Spinal cord (tissue), 10 donors: Measurements from ENCODE around the gene RNLS. TPM values are rescaled to one million over a fixed set of nuclear protein-coding genes. Genes with fewer than 3 reads are reported as not detected.

Source experiments
- DNase-seq, 6 donors: peaks; one replicate each; pipeline versions ENCODE4 v3.0.0 to v3.0.0-alpha.2; 2013 to 2015; ENCODE audit warnings: low spot score in 6 of 6, low read depth in 4 of 6
- H3K27ac ChIP-seq: one replicate; pipeline ENCODE4 v1.5.1; 2013; ENCODE audit warnings: low read depth, low read length, control low read depth
- H3K27me3 ChIP-seq: one replicate; pipeline ENCODE4 v1.6.1; 2013; ENCODE audit warnings: low read length; ENCODE audit not compliant: control insufficient read depth, insufficient read depth
- H3K36me3 ChIP-seq: one replicate; pipeline ENCODE4 v1.6.1; 2013; ENCODE audit warnings: low read length; ENCODE audit not compliant: control insufficient read depth, insufficient read depth
- H3K4me1 ChIP-seq: one replicate; pipeline ENCODE4 v1.6.1; 2013; ENCODE audit warnings: low read length; ENCODE audit not compliant: control insufficient read depth, insufficient read depth
- H3K4me3 ChIP-seq: one replicate; pipeline ENCODE4 v1.5.1; 2013; ENCODE audit warnings: low read depth, low read length, control low read depth
- H3K9me3 ChIP-seq: one replicate; pipeline ENCODE4 v1.6.1; 2013; ENCODE audit warnings: low read length; ENCODE audit not compliant: control insufficient read depth, insufficient read depth
- WGBS: methylation state at CpG from one replicate; pipeline ENCODE4 v1.1.5; 2013; ENCODE audit warnings: missing lambda C conversion rate; ENCODE audit not compliant: insufficient coverage; 5-methylcytosine and 5-hydroxymethylcytosine counted together
- polyA plus RNA-seq, 2 donors: library from polyadenylated mRNA; unstranded; fragments of 120-200 nt; gene quantifications; one replicate each; pipeline ENCODE4 v1.2.1, GENCODE V29; 2013; ENCODE audit not compliant: insufficient read length in 2 of 2
- total RNA-seq, 2 donors: library from RNA; depleted of rRNA in 1 of 2; stranded (reverse); fragments of 120-200 nt in 1 of 2; fragments of >200 nt in 1 of 2; gene quantifications; one replicate each; pipeline versions ENCODE4 v1.2.3 to v1.2.4, GENCODE V29; 2013 to 2014
- donor health status: healthy.

The RNLS gene
- total and polyA plus RNA-seq, 4 donors = 6.1 to 16.1 (median 7.7) TPM

DNA sequence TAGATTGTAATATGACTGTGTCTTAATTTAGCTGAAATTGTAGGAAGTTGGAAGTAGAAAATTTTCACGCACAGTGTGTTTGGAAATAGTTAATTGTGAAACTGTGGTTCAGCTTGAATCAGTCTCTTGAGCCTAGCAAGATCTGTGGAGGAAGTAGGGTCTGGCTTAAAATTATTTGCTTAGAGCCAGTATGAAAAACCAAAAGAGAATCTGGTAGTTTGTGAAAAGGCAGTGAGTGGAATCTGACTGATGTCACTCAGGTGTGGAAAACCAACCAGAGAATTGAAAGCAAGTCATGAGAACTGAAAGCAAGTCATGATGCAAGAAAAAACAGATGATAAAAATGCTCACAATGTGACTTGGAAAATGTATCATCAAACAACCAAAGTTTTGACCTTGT, 14.9 kb upstream of the RNLS start:
- 80% methylated on average over 1 of the region's 1 CpG for WGBS
- H3K9me3 ChIP-seq = no peaks in the 10 kb centered on the region
- no peaks in the 10 kb centered on the region for H3K4me1 ChIP-seq
- H3K36me3 ChIP-seq = no peaks in the 10 kb centered on the region
- no peak overlapping the region for H3K4me3 ChIP-seq
- no peaks in the 10 kb centered on the region for H3K27me3 ChIP-seq
- DNase-seq = no peak
- H3K27ac ChIP-seq = no peak overlapping the region

GRCh38 chr10:88594482-88594881, 11.4 kb upstream of the RNLS start:
- H3K27me3 ChIP-seq = no peaks in the 10 kb centered on the region
- H3K4me3 ChIP-seq = no peak overlapping the region
- no peak for DNase-seq
- H3K9me3 ChIP-seq = no peaks in the 10 kb centered on the region
- H3K27ac ChIP-seq = no peak overlapping the region
- no CpG with 5 or more reads among the region's 1 CpG for WGBS
- H3K36me3 ChIP-seq = no peaks in the 10 kb centered on the region
- no peaks in the 10 kb centered on the region for H3K4me1 ChIP-seq

DNA sequence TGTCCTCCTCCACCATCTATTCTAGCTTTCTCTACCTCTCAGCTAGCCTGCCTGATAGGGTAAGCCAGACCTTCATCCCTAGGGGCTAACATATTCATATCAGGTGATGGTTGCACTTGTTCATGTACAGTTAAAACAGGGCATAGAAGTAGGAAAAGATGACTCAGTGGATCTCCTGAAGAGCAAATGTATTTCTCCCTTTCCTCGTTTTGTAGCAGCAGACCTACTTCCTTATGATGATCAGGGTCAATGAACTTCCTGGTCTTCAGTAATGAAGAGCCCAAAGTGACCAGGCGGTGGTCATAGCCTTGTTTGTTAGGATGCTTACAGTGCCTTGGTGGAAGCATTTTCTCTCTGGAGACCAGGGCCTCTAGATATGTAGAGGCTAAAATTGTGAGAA, 9.8 kb upstream of the RNLS start:
- whole genome bisulfite sequencing = 100% methylated on average over 1 of the region's 2 CpGs
- no peaks in the 10 kb centered on the region for H3K9me3 ChIP-seq
- H3K27me3 ChIP-seq = no peaks in the 10 kb centered on the region
- DNase-seq = no peak
- H3K4me1 ChIP-seq = no peaks in the 10 kb centered on the region
- no peak overlapping the region for H3K27ac ChIP-seq
- H3K4me3 ChIP-seq = no peak overlapping the region
- no peaks in the 10 kb centered on the region for H3K36me3 ChIP-seq

DNA sequence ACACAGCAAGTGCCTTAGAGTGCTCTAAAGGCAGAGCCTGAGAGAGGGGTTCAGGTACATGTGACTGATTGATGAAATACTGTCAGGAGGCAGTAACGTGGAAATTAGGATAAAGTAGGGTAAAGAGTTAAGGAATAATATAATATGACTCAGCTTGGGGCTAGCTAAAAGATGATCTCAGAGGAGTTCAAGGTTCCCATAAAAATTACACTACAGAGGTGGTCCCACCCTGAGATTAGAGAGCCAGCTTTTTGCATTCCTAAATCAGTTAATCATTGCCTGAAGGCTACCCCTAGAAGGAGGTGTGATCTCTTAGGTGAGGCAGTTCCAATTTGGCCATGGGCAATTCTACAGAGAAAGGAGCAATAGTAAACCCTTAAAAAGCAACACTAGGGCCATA, 9.3 kb upstream of the RNLS start:
- Histone ChIP-seq H3K27ac (no peak overlapping the region), H3K4me1 (no peaks in the 10 kb centered on the region), H3K27me3 (no peaks in the 10 kb centered on the region), H3K36me3 (no peaks in the 10 kb centered on the region), H3K9me3 (no peaks in the 10 kb centered on the region), H3K4me3 (no peak overlapping the region)
- WGBS = 78% methylated on average over 1 of the region's 1 CpG
- DNase-seq = no peak

GRCh38 chr10:88586462-88586861, 3.3 kb upstream of the RNLS start, which contains the start of gene LIPJ:
LIPJ (plus strand) TSS chr10:88586762; CDS start chr10:88590688, 3,926 bp downstream.
- no peak within 1 kb of the TSS for H3K27ac ChIP-seq
- no peak for DNase-seq
- no peaks in the 10 kb centered on the region for H3K9me3 ChIP-seq
- no CpG with 5 or more reads among the region's 2 CpGs for WGBS
- peaks cover 7% of the 10 kb centered on the region for H3K4me1 ChIP-seq
- no peaks in the 10 kb centered on the region for H3K36me3 ChIP-seq
- H3K27me3 ChIP-seq = no peaks in the 10 kb centered on the region
- H3K4me3 ChIP-seq = no peak within 1 kb of the TSS

DNA sequence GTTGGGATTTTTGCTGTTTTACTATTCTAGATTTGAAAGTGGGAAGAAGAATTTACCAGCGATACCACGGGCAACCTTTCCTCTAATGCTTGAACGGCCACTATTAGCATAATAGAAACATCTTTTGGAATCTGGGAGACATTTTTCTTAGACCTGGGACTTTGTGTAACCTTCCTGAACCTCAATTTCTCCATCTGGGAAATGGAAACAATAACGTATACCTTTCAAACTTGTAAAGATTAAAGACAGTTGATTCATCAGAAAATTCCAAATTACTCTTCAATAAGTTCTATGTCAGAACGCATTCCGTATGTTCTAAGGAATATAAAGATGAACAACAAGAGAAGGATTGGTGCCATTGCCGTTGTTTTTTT, 453 bp upstream of the RNLS start:
- Histone ChIP-seq H3K4me1 (peaks cover 7% of the 10 kb centered on the region), H3K9me3 (no peaks in the 10 kb centered on the region), H3K27ac (peak overlapping the region; percentile 92), H3K36me3 (no peaks in the 10 kb centered on the region), H3K27me3 (no peaks in the 10 kb centered on the region), H3K4me3 (peak overlapping the region; percentile 76)
- WGBS = no CpG with 5 or more reads among the region's 7 CpGs
- DNase-seq = no peak

DNA sequence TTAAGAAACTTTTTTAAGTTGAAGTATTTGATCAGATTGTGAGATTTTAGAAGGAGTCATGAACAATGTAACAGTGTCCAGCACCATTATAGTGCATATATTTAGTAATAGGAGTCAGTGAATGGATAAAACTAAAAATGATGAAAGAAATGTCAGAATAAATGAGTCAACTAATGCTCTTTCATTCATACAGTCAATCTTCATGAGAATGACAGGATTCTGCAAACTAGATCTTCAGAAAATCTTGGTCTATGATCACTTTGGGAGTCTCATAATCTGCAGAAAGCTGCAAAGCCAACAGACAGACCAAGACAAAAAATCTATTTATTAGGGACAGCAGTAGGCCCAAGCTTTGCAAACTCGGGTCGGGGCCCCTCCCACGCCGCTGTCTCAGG, 710 bp downstream of the RNLS start:
- H3K4me3 ChIP-seq = peak overlapping the region; percentile 76
- H3K36me3 ChIP-seq = no peaks in the 10 kb centered on the region
- H3K27me3 ChIP-seq = no peaks in the 10 kb centered on the region
- WGBS = 0% methylated on average over 4 of the region's 4 CpGs
- no peaks in the 10 kb centered on the region for H3K9me3 ChIP-seq
- DNase-seq = peak in 1 of 6 donors; percentile 35
- peak overlapping the region; percentile 92 for H3K27ac ChIP-seq
- H3K4me1 ChIP-seq = peaks cover 7% of the 10 kb centered on the region

GRCh38 chr10:88565072-88565471, 18.0 kb downstream of the RNLS start:
- Histone ChIP-seq H3K4me3 (no peak overlapping the region), H3K27ac (no peak overlapping the region), H3K27me3 (no peaks in the 10 kb centered on the region), H3K36me3 (no peaks in the 10 kb centered on the region), H3K9me3 (no peaks in the 10 kb centered on the region), H3K4me1 (no peaks in the 10 kb centered on the region)
- DNase-seq = peak in 2 of 6 donors; percentile 50 to 81
- no CpG with 5 or more reads among the region's 1 CpG for WGBS

DNA sequence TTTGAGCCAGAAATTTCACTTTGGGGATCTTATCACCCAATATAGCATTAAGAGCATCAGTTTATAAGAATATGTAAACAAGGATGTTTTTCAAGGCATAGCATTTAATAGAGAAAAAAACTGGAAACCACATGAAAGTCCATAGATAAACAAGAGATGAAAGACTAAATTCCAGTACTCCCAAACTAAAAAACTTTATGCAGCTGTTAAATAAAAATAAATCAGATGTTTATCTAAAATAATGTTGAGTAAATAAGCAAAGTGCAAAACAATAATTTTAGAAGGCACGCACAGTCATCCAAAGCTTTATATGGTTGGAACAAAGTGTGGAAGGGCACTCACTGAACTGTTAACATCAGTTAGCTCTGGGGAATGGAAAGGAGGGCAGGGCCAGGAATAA, 21.0 kb downstream of the RNLS start:
- H3K27ac ChIP-seq = no peak overlapping the region
- no peaks in the 10 kb centered on the region for H3K27me3 ChIP-seq
- WGBS = 83% methylated on average over 1 of the region's 1 CpG
- no peaks in the 10 kb centered on the region for H3K36me3 ChIP-seq
- H3K4me1 ChIP-seq = no peaks in the 10 kb centered on the region
- H3K9me3 ChIP-seq = no peaks in the 10 kb centered on the region
- no peak overlapping the region for H3K4me3 ChIP-seq
- DNase-seq = no peak

DNA sequence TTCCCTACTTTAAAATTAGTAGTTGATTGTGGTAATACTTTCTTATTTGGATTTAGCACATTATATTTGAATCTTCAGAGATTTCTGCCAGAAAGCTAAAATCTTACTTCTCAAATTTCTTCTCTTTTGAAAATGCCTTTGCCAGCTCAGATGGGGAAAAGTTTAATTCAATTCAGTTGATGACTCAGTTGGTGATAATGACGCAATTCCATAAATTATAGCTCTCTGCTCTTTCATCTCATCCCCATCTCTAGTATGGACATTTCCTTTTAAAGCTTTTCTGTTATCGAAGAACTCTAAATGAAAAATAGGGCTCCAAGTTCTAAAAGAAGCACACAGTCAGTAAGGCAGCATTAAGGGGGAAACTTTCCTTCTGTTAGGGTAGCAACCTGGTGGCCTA, 25.5 kb downstream of the RNLS start:
- H3K4me3 ChIP-seq = no peak overlapping the region
- H3K9me3 ChIP-seq = no peaks in the 10 kb centered on the region
- WGBS = no CpG with 5 or more reads among the region's 2 CpGs
- no peak for DNase-seq
- no peaks in the 10 kb centered on the region for H3K4me1 ChIP-seq
- no peaks in the 10 kb centered on the region for H3K36me3 ChIP-seq
- H3K27me3 ChIP-seq = no peaks in the 10 kb centered on the region
- no peak overlapping the region for H3K27ac ChIP-seq
